ENCODE results near the gene CARHSP1.
"Not testable (repeated sequence)": the region's sequence is repeated elsewhere in the genome, so short reads cannot be mapped to it uniquely, and the experiment has no call there.

The CARHSP1 gene

GRCh38 chr16:8847145-8847544, 21.7 kb downstream of the CARHSP1 start:
- H3K27me3 ChIP-seq (ENCODE audit: insufficient read depth, low read length, poor library complexity, severe bottlenecking), result no peaks in the 10 kb centered on the region
- H3K4me1 ChIP-seq (ENCODE audit: insufficient read depth, low read length, poor library complexity, severe bottlenecking), result no peaks in the 10 kb centered on the region
- H3K36me3 ChIP-seq (ENCODE audit: insufficient read depth, low read length), result peaks cover 22% of the 10 kb centered on the region; the same call in 1 of the 2 replicates
- H3F3A ChIP-seq (ENCODE audit: low read depth), result no peaks in the 10 kb centered on the region
- no peaks in the 10 kb centered on the region for H3K9me2 ChIP-seq (replicated peaks; ENCODE audit: low read depth, low read length)
- H3K79me2 ChIP-seq (ENCODE audit: insufficient read depth, low read length), result no peaks in the 10 kb centered on the region
- no peaks in the 10 kb centered on the region for H3K9me3 ChIP-seq (ENCODE audit: insufficient read depth, low read depth, low read length)
- H3K9ac ChIP-seq (ENCODE audit: low read depth, low read length, poor library complexity, severe bottlenecking), result no peak overlapping the region
- TF ChIP-seq EZH2phosphoT487 (IDR thresholded peaks at IDR 0.05; ENCODE audit: borderline replicate concordance) (no peak), CTCF (conservative IDR thresholded peaks at IDR 0.05; ENCODE audit: low read length) (no peak)
- no peak overlapping the region for H3K4me2 ChIP-seq (ENCODE audit: low read depth, low read length, poor library complexity, severe bottlenecking)
- H3K4me3 ChIP-seq (ENCODE audit: low read length, poor library complexity, severe bottlenecking), result no peak overlapping the region
- no peak overlapping the region for H2AFZ ChIP-seq (ENCODE audit: low read length)
- H4K20me1 ChIP-seq (ENCODE audit: insufficient read depth, low read length, poor library complexity, severe bottlenecking), result no peaks in the 10 kb centered on the region

- TF ChIP-seq EZH2phosphoT487 (IDR thresholded peaks at IDR 0.05; ENCODE audit: borderline replicate concordance), result no peak
- no peak for TF ChIP-seq CTCF (conservative IDR thresholded peaks at IDR 0.05; ENCODE audit: low read length)
- peaks cover 20% of the 10 kb centered on the region; the same call in 1 of the 2 replicates for H3K36me3 ChIP-seq (ENCODE audit: insufficient read depth, low read length)
- H3K4me3 ChIP-seq (ENCODE audit: low read length, poor library complexity, severe bottlenecking), result no peak overlapping the region
- no peaks in the 10 kb centered on the region for H3K9me3 ChIP-seq (ENCODE audit: insufficient read depth, low read depth, low read length)
- H3K4me1 ChIP-seq (ENCODE audit: insufficient read depth, low read length, poor library complexity, severe bottlenecking), result no peaks in the 10 kb centered on the region
- no peak overlapping the region for H3K4me2 ChIP-seq (ENCODE audit: low read depth, low read length, poor library complexity, severe bottlenecking)
- no peaks in the 10 kb centered on the region for H3K9me2 ChIP-seq (replicated peaks; ENCODE audit: low read depth, low read length)
- no peaks in the 10 kb centered on the region for H3F3A ChIP-seq (ENCODE audit: low read depth)
- no peaks in the 10 kb centered on the region for H3K79me2 ChIP-seq (ENCODE audit: insufficient read depth, low read length)
- H4K20me1 ChIP-seq (ENCODE audit: insufficient read depth, low read length, poor library complexity, severe bottlenecking), result no peaks in the 10 kb centered on the region
- no peak overlapping the region for H3K9ac ChIP-seq (ENCODE audit: low read depth, low read length, poor library complexity, severe bottlenecking)
- no peaks in the 10 kb centered on the region for H3K27me3 ChIP-seq (ENCODE audit: insufficient read depth, low read length, poor library complexity, severe bottlenecking)
- no peak overlapping the region for H2AFZ ChIP-seq (ENCODE audit: low read length)
Observed at GRCh38 chr16:8846401-8846932, 22.3 kb downstream of the CARHSP1 start.

- H3K79me2 ChIP-seq (ENCODE audit: insufficient read depth, low read length), result no peaks in the 10 kb centered on the region
- no peaks in the 10 kb centered on the region for H4K20me1 ChIP-seq (ENCODE audit: insufficient read depth, low read length, poor library complexity, severe bottlenecking)
- no peaks in the 10 kb centered on the region for H3F3A ChIP-seq (ENCODE audit: low read depth)
- no peak overlapping the region for H3K4me3 ChIP-seq (ENCODE audit: low read length, poor library complexity, severe bottlenecking)
- TF ChIP-seq CTCF (conservative IDR thresholded peaks at IDR 0.05; ENCODE audit: low read length) (no peak), EZH2phosphoT487 (IDR thresholded peaks at IDR 0.05; ENCODE audit: borderline replicate concordance) (no peak)
- H3K4me2 ChIP-seq (ENCODE audit: low read depth, low read length, poor library complexity, severe bottlenecking), result no peak overlapping the region
- H3K9me2 ChIP-seq (replicated peaks; ENCODE audit: low read depth, low read length), result no peaks in the 10 kb centered on the region
- no peaks in the 10 kb centered on the region for H3K27me3 ChIP-seq (ENCODE audit: insufficient read depth, low read length, poor library complexity, severe bottlenecking)
- no peaks in the 10 kb centered on the region for H3K4me1 ChIP-seq (ENCODE audit: insufficient read depth, low read length, poor library complexity, severe bottlenecking)
- H3K36me3 ChIP-seq (ENCODE audit: insufficient read depth, low read length), result peaks cover 20% of the 10 kb centered on the region; the same call in 1 of the 2 replicates
- no peak overlapping the region for H2AFZ ChIP-seq (ENCODE audit: low read length)
- no peaks in the 10 kb centered on the region for H3K9me3 ChIP-seq (ENCODE audit: insufficient read depth, low read depth, low read length)
- no peak overlapping the region for H3K9ac ChIP-seq (ENCODE audit: low read depth, low read length, poor library complexity, severe bottlenecking)
Observed at GRCh38 chr16:8845699-8846298, 23.0 kb downstream of the CARHSP1 start.

GRCh38 chr16:8843296-8843695, 25.5 kb downstream of the CARHSP1 start:
- H3K9me3 ChIP-seq (ENCODE audit: insufficient read depth, low read depth, low read length); H3K9me2 ChIP-seq (replicated peaks; ENCODE audit: low read depth, low read length); H3K9ac ChIP-seq (ENCODE audit: low read depth, low read length, poor library complexity, severe bottlenecking); H3K27me3 ChIP-seq (ENCODE audit: insufficient read depth, low read length, poor library complexity, severe bottlenecking); H3F3A ChIP-seq (ENCODE audit: low read depth); H4K20me1 ChIP-seq (ENCODE audit: insufficient read depth, low read length, poor library complexity, severe bottlenecking); H3K36me3 ChIP-seq (ENCODE audit: insufficient read depth, low read length); H3K4me2 ChIP-seq (ENCODE audit: low read depth, low read length, poor library complexity, severe bottlenecking); H3K79me2 ChIP-seq (ENCODE audit: insufficient read depth, low read length); H2AFZ ChIP-seq (ENCODE audit: low read length); H3K4me1 ChIP-seq (ENCODE audit: insufficient read depth, low read length, poor library complexity, severe bottlenecking); H3K4me3 ChIP-seq (ENCODE audit: low read length, poor library complexity, severe bottlenecking): not testable (repeated sequence)

GRCh38 chr16:8842016-8842415, 26.8 kb downstream of the CARHSP1 start:
- H3K79me2 ChIP-seq (ENCODE audit: insufficient read depth, low read length); H3K36me3 ChIP-seq (ENCODE audit: insufficient read depth, low read length); H3K27me3 ChIP-seq (ENCODE audit: insufficient read depth, low read length, poor library complexity, severe bottlenecking); H2AFZ ChIP-seq (ENCODE audit: low read length); H3K4me1 ChIP-seq (ENCODE audit: insufficient read depth, low read length, poor library complexity, severe bottlenecking); H3K9me2 ChIP-seq (replicated peaks; ENCODE audit: low read depth, low read length); H3K9ac ChIP-seq (ENCODE audit: low read depth, low read length, poor library complexity, severe bottlenecking); H3K4me2 ChIP-seq (ENCODE audit: low read depth, low read length, poor library complexity, severe bottlenecking); H3K4me3 ChIP-seq (ENCODE audit: low read length, poor library complexity, severe bottlenecking); H3F3A ChIP-seq (ENCODE audit: low read depth); H4K20me1 ChIP-seq (ENCODE audit: insufficient read depth, low read length, poor library complexity, severe bottlenecking); H3K9me3 ChIP-seq (ENCODE audit: insufficient read depth, low read depth, low read length): not testable (repeated sequence)

All from Loucy (cell line).